Left colon (tissue), 2 donors: ENCODE data around the gene RFX5. TPM values are rescaled to one million over a fixed set of nuclear protein-coding genes. Genes with fewer than 3 reads are reported as not detected.
"Not testable (repeated sequence)": the region's sequence is repeated elsewhere in the genome, so short reads cannot be mapped to it uniquely, and the experiment has no call there.

Experiments
- ATAC-seq: fragments of 200-7000 bp; cut with Tn5 transposase; one replicate; pipeline ENCODE4 v1.9.1; 2020; ENCODE audit warnings: mild to moderate bottlenecking, moderate library complexity
- DNase-seq, 2 donors: peaks; one replicate each; pipeline ENCODE4 v3.0.0-alpha.2; 2020
- intact Hi-C, 2 donors: fragments of 100-400 bp; cut with DNase I in 1 of 2; cut with micrococcal nuclease in 1 of 2; formaldehyde crosslinking; loops; one replicate each; pipeline versions ENCODE4 v1.11.2 to v1.14.0; 2022; cut with DNase I, micrococcal nuclease
- long read RNA-seq: library from polyadenylated mRNA; unstranded; transcript quantifications from one replicate; pipeline ENCODE4 v2.0.0, GENCODE V29; 2021
- total RNA-seq, 2 donors: library from RNA; stranded (reverse); fragmentation: NEBNext Ultra II Directional; extraction: Animal tissue kit (Norgen Biotek cat#: 25700); gene quantifications; one replicate each; pipeline ENCODE4 v1.2.1, GENCODE V29; 2021
- donor health status: DM: no; HTN: no; CAD: no.
- donor health status: DM: yes; HTN: yes; CAD: no.

The RFX5 gene
- 10 to 100 TPM; 20.7 to 20.9 TPM for total RNA-seq
- long read RNA-seq, transcript RFX5-215 (11 exons, 2,355 nt): major isoform, 6 of 25 reads
- long read RNA-seq, partial matches to known transcripts: 8 of 25 reads
- long read RNA-seq, other reads (novel, unspliced or antisense): 10 of 25 reads

- ATAC-seq (peak; percentile 96), DNase-seq (peak; percentile 93 to 96)
- intact Hi-C loops: no loop called here
Measured at GRCh38 chr1:151346769-151347522, at the start of gene RFX5. RFX5 (minus strand) TSS chr1:151347252; CDS start chr1:151346320, 932 bp downstream.

- ATAC-seq, DNase-seq, intact Hi-C loops: not testable (repeated sequence)
Measured at GRCh38 chr1:151396265-151396664, 49.2 kb upstream of the RFX5 start.

GRCh38 chr1:151393583-151393982 lies 46.5 kb upstream of the RFX5 start:
- DNase-seq (no peak), ATAC-seq (no peak)
- intact Hi-C loops: no loop called here

GRCh38 chr1:151391079-151391563 lies 44.1 kb upstream of the RFX5 start:
- ATAC-seq (peak; percentile 85), DNase-seq (no peak)
- intact Hi-C loops: no loop called here

- intact Hi-C loops: not testable (repeated sequence)
- ATAC-seq: peak; percentile 73
- peak; percentile 82 to 85 for DNase-seq
Measured at GRCh38 chr1:151390221-151391078, 43.4 kb upstream of the RFX5 start.

- no peak for DNase-seq
- no peak for ATAC-seq
- intact Hi-C loops: no loop called here
Measured at GRCh38 chr1:151386002-151386401, 39.0 kb upstream of the RFX5 start.

- DNase-seq: no peak
- intact Hi-C loops: no loop called here
- no peak for ATAC-seq
Measured at GRCh38 chr1:151384584-151384983, 37.5 kb upstream of the RFX5 start.

GRCh38 chr1:151377150-151377884 lies 30.3 kb upstream of the RFX5 start:
- ATAC-seq (peak; percentile 64), DNase-seq (peak; percentile 56 to 66)
- intact Hi-C loops: no loop called here

- ATAC-seq (no peak), DNase-seq (no peak)
- intact Hi-C loops: no loop called here
Measured at GRCh38 chr1:151373196-151373595, 26.1 kb upstream of the RFX5 start.

- intact Hi-C loops: no loop called here
- DNase-seq (peak; percentile 95 to 96), ATAC-seq (peak; percentile 72)
Measured at GRCh38 chr1:151372058-151372934, 25.2 kb upstream of the RFX5 start, which contains the start of gene SELENBP1. SELENBP1 (minus strand) TSS chr1:151372705; CDS start chr1:151372641, 64 bp downstream.

GRCh38 chr1:151371370-151372057 lies 24.5 kb upstream of the RFX5 start:
- intact Hi-C loops: no loop called here
- DNase-seq: peak; percentile 65 to 83
- ATAC-seq: peak; percentile 44

- ATAC-seq (no peak), DNase-seq (peak in 1 of 2 donors; percentile 44)
- intact Hi-C loops: no loop called here
Measured at GRCh38 chr1:151370211-151370911, 23.3 kb upstream of the RFX5 start.

- DNase-seq (peak; percentile 44 to 45), ATAC-seq (peak; percentile 29)
- intact Hi-C loops: no loop called here
Measured at GRCh38 chr1:151369621-151370048, 22.6 kb upstream of the RFX5 start.

- no peak for DNase-seq
- ATAC-seq: no peak
- intact Hi-C loops: no loop called here
Measured at GRCh38 chr1:151369302-151369610, 22.2 kb upstream of the RFX5 start.

GRCh38 chr1:151368393-151369301 lies 21.6 kb upstream of the RFX5 start:
- ATAC-seq: no peak
- intact Hi-C loops: no loop called here
- peak in 1 of 2 donors; percentile 51 for DNase-seq
